NCI-H2227 treated with DMSO at 0.1 percent for 48 hours (cell line): Measurements from ENCODE around the gene SIRT1.
"Not testable (repeated sequence)": the region's sequence is repeated elsewhere in the genome, so short reads cannot be mapped to it uniquely, and the experiment has no call there.

Experiments
- DNase-seq: peaks from one replicate; lab custom pipeline; 2025; lab: John Stamatoyannopoulos, UW

The SIRT1 gene

GRCh38 chr10:67877421-67877820 is 7.0 kb upstream of the SIRT1 start:
- DNase-seq, result not testable (repeated sequence)

GRCh38 chr10:67878133-67878532 is 6.3 kb upstream of the SIRT1 start:
- no peak for DNase-seq

GRCh38 chr10:67883710-67884312 is 645 bp upstream of the SIRT1 start:
- no peak for DNase-seq

- peak; percentile 54 for DNase-seq
Measured at GRCh38 chr10:67884842-67885670, 600 bp downstream of the SIRT1 start.

- DNase-seq, result no peak
Measured at GRCh38 chr10:67893637-67894036, 9.2 kb downstream of the SIRT1 start.

GRCh38 chr10:67903581-67903980 is 19.1 kb downstream of the SIRT1 start:
- no peak for DNase-seq

GRCh38 chr10:67912331-67912946 is 28.0 kb downstream of the SIRT1 start:
- no peak for DNase-seq

- DNase-seq, result no peak
Measured at GRCh38 chr10:67914777-67915340, 30.4 kb downstream of the SIRT1 start.

GRCh38 chr10:67917169-67917568 is 32.7 kb downstream of the SIRT1 start:
- DNase-seq, result no peak

GRCh38 chr10:67917679-67918078 is 33.2 kb downstream of the SIRT1 start:
- DNase-seq, result no peak

GRCh38 chr10:67921065-67921464 is 36.6 kb downstream of the SIRT1 start:
- no peak for DNase-seq

- DNase-seq, result no peak
Measured at GRCh38 chr10:67923551-67923950, 39.1 kb downstream of the SIRT1 start.

- no peak for DNase-seq
Measured at GRCh38 chr10:67924136-67924535, 39.7 kb downstream of the SIRT1 start.

GRCh38 chr10:67925449-67926005 is 41.1 kb downstream of the SIRT1 start:
- DNase-seq, result no peak

GRCh38 chr10:67926951-67927350 is 42.5 kb downstream of the SIRT1 start:
- DNase-seq, result no peak

- no peak for DNase-seq
Measured at GRCh38 chr10:67933199-67933598, 48.7 kb downstream of the SIRT1 start.

- DNase-seq, result no peak
Measured at GRCh38 chr10:67934336-67934735, 49.9 kb downstream of the SIRT1 start.

GRCh38 chr10:67935223-67935622 is 50.8 kb downstream of the SIRT1 start:
- DNase-seq, result no peak

GRCh38 chr10:67936416-67936815 is 52.0 kb downstream of the SIRT1 start:
- no peak for DNase-seq

- no peak for DNase-seq
Measured at GRCh38 chr10:67943917-67944316, 59.5 kb downstream of the SIRT1 start.

GRCh38 chr10:67955614-67956013 is 71.2 kb downstream of the SIRT1 start:
- no peak for DNase-seq

GRCh38 chr10:67959839-67960476 is 75.5 kb downstream of the SIRT1 start:
- no peak for DNase-seq
